Measurements from ENCODE around the gene WWOX.
"Not testable (repeated sequence)": the region's sequence is repeated elsewhere in the genome, so short reads cannot be mapped to it uniquely, and the experiment has no call there.

Gene WWOX

GRCh38 chr16:78667675-78668074 lies 568.2 kb downstream of the WWOX start:
- in situ Hi-C loops (cut with MboI; ENCODE audit: low sequenced_read_pairs), result no loop called here

- in situ Hi-C loops (cut with MboI; ENCODE audit: low sequenced_read_pairs), result no loop called here
Observed at GRCh38 chr16:78668393-78668792, 568.9 kb downstream of the WWOX start.

- in situ Hi-C loops (cut with MboI; ENCODE audit: low sequenced_read_pairs), result no loop called here
Observed at GRCh38 chr16:78669994-78670393, 570.5 kb downstream of the WWOX start.

- in situ Hi-C loops (cut with MboI; ENCODE audit: low sequenced_read_pairs), result no loop called here
Observed at GRCh38 chr16:78672779-78673556, 573.5 kb downstream of the WWOX start.

- in situ Hi-C loops (cut with MboI; ENCODE audit: low sequenced_read_pairs), result no loop called here
Observed at GRCh38 chr16:78673884-78674283, 574.4 kb downstream of the WWOX start.

GRCh38 chr16:78675312-78675711 lies 575.9 kb downstream of the WWOX start:
- in situ Hi-C loops (cut with MboI; ENCODE audit: low sequenced_read_pairs), result no loop called here

- in situ Hi-C loops (cut with MboI; ENCODE audit: low sequenced_read_pairs), result no loop called here
Observed at GRCh38 chr16:78675951-78676792, 576.7 kb downstream of the WWOX start.

- in situ Hi-C loops (cut with MboI; ENCODE audit: low sequenced_read_pairs), result no loop called here
Observed at GRCh38 chr16:78677181-78677731, 577.8 kb downstream of the WWOX start.

- in situ Hi-C loops (cut with MboI; ENCODE audit: low sequenced_read_pairs), result no loop called here
Observed at GRCh38 chr16:78679546-78679945, 580.1 kb downstream of the WWOX start.

- in situ Hi-C loops (cut with MboI; ENCODE audit: low sequenced_read_pairs), result no loop called here
Observed at GRCh38 chr16:78681743-78682142, 582.3 kb downstream of the WWOX start.

DNA sequence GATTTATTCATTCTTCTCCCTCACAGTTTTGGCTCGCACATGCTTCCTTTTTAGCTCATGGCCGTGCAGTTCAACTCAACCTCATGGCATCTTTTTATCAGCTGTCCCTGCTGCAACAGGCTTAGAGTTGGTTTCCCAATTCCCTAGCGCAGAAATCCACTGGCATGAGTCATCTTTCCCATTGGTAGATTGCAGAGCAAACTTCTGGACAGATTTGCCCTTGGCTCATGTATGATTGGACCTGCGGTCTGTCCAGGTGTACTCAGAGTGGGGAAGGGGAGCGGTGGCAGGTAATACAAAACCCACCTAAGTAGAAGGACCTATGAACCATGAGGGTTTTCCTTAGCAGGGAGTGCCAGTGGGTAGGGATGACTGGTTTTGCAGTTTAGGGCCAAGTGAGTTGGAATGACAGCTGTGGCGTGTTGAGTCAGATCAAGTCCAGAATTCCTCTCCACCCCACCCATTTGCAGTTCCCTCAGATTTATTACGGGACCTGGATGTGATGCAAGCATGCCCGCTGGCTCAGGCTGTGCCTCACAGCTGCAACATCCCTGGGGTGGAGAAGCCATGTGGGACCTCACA lies 584.7 kb downstream of the WWOX start:
- in situ Hi-C loops (cut with MboI; ENCODE audit: low sequenced_read_pairs), result no loop called here

GRCh38 chr16:78684655-78685375 lies 585.4 kb downstream of the WWOX start:
- in situ Hi-C loops (cut with MboI; ENCODE audit: low sequenced_read_pairs), result no loop called here

DNA sequence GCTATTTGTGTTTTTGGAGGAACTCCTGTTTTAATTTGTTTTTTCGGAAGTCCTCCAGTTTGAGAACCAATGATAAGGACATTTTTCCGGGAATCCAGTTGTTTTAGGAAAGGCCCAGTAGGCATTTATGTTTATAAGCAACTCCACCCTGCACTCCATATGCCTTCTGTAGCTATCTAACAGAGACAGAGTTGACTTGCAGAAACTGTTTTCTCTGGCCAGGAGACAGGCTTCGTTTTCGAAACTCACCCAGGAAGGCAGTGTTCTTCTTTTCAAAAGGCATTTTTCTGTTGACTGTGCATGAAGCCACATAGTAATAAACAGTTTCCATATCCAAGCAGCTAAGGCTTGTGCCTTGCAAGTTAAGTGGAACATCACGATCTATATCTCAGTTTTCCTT lies 587.1 kb downstream of the WWOX start:
- in situ Hi-C loops (cut with MboI; ENCODE audit: low sequenced_read_pairs), result no loop called here

- in situ Hi-C loops (cut with MboI; ENCODE audit: low sequenced_read_pairs), result no loop called here
Observed at GRCh38 chr16:78689028-78689427, 589.6 kb downstream of the WWOX start.

DNA sequence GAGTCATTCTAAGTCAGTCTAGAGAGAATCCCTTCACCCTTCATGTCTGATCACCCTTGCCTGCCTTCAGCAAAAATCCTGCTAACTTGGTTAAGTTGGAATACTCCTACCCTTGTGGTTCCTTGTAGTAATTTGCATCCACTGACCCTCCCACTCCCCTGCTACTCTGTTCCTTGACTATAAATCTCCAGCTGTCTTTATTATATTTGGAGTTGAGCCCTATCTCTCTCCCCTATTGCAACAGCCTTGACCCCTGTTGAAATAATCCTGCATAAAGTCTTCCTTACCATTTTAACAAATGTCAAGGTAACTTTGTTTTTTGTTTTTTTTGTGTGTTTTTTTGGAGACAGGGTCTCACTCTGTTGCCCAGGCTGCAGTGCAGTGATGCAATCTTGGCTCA lies 590.1 kb downstream of the WWOX start:
- in situ Hi-C loops (cut with MboI; ENCODE audit: low sequenced_read_pairs), result no loop called here

DNA sequence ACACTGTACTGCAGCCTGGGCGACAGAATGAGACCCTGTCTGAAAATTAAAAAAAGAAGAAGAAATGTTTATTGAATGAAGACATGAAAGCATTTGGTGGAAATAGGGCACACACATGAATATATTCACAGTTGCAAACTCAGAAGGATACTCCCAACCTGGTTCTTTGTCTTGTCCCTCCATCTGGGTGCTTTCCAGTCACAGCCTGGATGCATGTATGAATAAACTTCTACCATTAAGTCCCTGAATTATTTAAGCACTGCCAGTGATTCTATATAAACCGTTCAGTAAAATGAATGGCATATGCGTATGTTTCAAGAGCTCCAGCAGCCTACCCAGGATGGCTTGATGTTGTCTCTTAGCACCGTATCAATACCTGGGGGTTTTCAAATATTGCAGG lies 591.1 kb downstream of the WWOX start:
- in situ Hi-C loops (cut with MboI; ENCODE audit: low sequenced_read_pairs), result no loop called here

- in situ Hi-C loops (cut with MboI; ENCODE audit: low sequenced_read_pairs), result not testable (repeated sequence)
Observed at GRCh38 chr16:78691746-78692145, 592.3 kb downstream of the WWOX start.

DNA sequence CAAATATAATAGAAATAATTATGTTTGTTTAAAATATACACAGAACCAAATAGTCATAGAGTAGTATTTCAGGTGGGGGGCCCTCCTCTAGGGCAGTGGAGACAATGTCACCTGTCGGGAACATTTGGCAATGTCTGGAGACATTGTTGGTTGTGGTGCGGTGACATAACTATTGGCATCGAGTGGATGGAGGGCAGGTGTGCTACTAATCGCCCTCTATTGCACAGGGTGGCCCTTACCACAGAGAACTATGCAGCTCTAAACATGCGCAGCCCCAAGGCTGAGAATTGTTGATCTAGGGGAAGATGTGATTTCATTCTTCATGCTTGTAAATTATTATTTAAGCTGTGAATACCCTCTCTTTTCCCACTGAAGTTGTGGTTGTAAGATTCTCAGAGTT lies 594.0 kb downstream of the WWOX start:
- in situ Hi-C loops (cut with MboI; ENCODE audit: low sequenced_read_pairs), result no loop called here

- in situ Hi-C loops (cut with MboI; ENCODE audit: low sequenced_read_pairs), result no loop called here
Observed at GRCh38 chr16:78694414-78694813, 595.0 kb downstream of the WWOX start.

DNA sequence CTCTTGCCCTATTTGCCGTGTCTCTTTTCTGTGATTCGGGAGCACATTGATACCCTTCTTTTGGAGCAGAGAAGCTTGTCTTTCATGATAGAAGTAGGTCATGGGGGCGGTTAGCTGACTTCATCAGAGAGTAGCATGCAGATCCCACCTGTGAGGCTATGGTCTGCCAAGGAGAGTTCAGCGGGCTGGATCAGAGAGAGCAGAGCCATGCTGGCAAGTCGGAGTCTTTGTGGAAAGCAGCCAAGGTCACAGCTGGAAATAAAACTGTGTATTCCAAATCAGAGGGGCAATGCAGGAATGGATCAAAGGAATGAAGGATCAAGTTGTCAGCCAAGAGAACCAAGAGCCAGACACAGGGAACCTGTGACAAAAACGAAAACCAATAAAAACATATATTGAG lies 595.9 kb downstream of the WWOX start:
- in situ Hi-C loops (cut with MboI; ENCODE audit: low sequenced_read_pairs), result no loop called here

DNA sequence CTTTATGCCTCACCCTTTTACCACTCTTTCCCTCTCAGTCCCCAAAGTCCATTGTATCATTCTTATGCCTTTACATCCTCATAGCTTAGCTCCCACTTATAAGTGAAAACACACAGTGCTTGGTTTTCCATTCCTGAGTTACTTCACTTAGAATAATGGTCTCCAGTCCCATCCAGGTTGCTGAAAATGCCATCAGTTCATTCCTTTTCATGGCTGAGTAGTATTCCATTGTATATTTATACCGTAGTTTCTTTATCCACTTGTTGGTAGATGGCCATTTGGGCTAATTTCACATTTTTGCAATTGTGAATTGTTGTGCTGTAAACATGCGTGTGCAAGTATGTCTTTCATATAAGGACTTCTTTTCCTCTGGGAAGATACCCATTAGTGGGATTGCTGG lies 597.3 kb downstream of the WWOX start:
- in situ Hi-C loops (cut with MboI; ENCODE audit: low sequenced_read_pairs), result no loop called here

All from HL-60/S4 treated with retinoic acid at 250 ng/mL for 4 days and 3 days (cell line).